ENCODE results near the gene PRR19. TPM values are rescaled to one million over a fixed set of nuclear protein-coding genes. Genes with fewer than 3 reads are reported as not detected.

The PRR19 gene
- total RNA-seq, 1 experiment from 2014 or later: 0.93 TPM

GRCh38 chr19:42315024-42315423 is 13.1 kb downstream of the PRR19 start:
- Histone ChIP-seq H3K4me1 (ENCODE audit: control insufficient read depth in 1 of 2, insufficient read depth in 2 of 2, low read length in 2 of 2) (peaks cover 0 to 18% of the 10 kb centered on the region in 2 experiments; a peak in 2 of 4 replicates), H4K20me1 (ENCODE audit: insufficient read depth) (no peaks in the 10 kb centered on the region), H3K9me3 (ENCODE audit: control insufficient read depth in 1 of 2, insufficient read depth in 1 of 2, low read depth in 1 of 2, low read length in 2 of 2) (no peaks in the 10 kb centered on the region), H3K27me3 (ENCODE audit: insufficient read depth, low read length) (no peaks in the 10 kb centered on the region), H3K4me2 (ENCODE audit: low read length) (no peak overlapping the region), H3K27ac (ENCODE audit: low read depth, low read length) (no peak overlapping the region), H2AFZ (ENCODE audit: low read depth, low read length, poor library complexity, severe bottlenecking) (no peak overlapping the region), H3K9ac (ENCODE audit: low read length) (no peak overlapping the region), H3K4me3 (replicated peaks in 1 of 2; ENCODE audit: low read depth in 1 of 2, low read length in 2 of 2) (no peak overlapping the region), H3K9me2 (ENCODE audit: insufficient read depth) (no peaks in the 10 kb centered on the region), H3K36me3 (ENCODE audit: control insufficient read depth in 1 of 2, insufficient read depth in 2 of 2, low read length in 2 of 2) (no peaks in the 10 kb centered on the region), H3K79me2 (ENCODE audit: insufficient read depth, low read length) (no peaks in the 10 kb centered on the region)
- CTCF ChIA-PET: no interaction called here
- DNase-seq (ENCODE audit: low read depth, low spot score) (no peak), ATAC-seq (no peak)
- TF ChIP-seq YY1 (IDR thresholded peaks at IDR 0.05; ENCODE audit: extremely low read depth, insufficient replicate concordance, low read depth, low read length) (no peak), EZH2phosphoT487 (IDR thresholded peaks at IDR 0.05; ENCODE audit: borderline replicate concordance) (no peak), ZFX (IDR thresholded peaks at IDR 0.05) (no peak), SP1 (IDR thresholded peaks at IDR 0.05; ENCODE audit: low read depth) (no peak)
- RAD21 ChIA-PET (ENCODE audit: low non-redundant PET in 1 of 2, low total read pairs in 2 of 2, uncharacterized antibody in 2 of 2, unreplicated experiment in 2 of 2): no interaction called here
- no TSS peak for BruUV-seq (replicated peaks)
- intact Hi-C loops (cut with micrococcal nuclease): no loop called here
- POLR2A ChIA-PET: no interaction called here

GRCh38 chr19:42316223-42317211 is 14.6 kb downstream of the PRR19 start:
- H3K9me3 ChIP-seq (ENCODE audit: control insufficient read depth in 1 of 2, insufficient read depth in 1 of 2, low read depth in 1 of 2, low read length in 2 of 2): no peaks in the 10 kb centered on the region
- no peak overlapping the region for H3K27ac ChIP-seq (ENCODE audit: low read depth, low read length)
- BruUV-seq (replicated peaks): no TSS peak
- RAD21 ChIA-PET (ENCODE audit: low non-redundant PET in 1 of 2, low total read pairs in 2 of 2, uncharacterized antibody in 2 of 2, unreplicated experiment in 2 of 2): no interaction called here
- H4K20me1 ChIP-seq (ENCODE audit: insufficient read depth): no peaks in the 10 kb centered on the region
- H3K9ac ChIP-seq (ENCODE audit: low read length): no peak overlapping the region
- POLR2A ChIA-PET: no interaction called here
- no peaks in the 10 kb centered on the region for H3K79me2 ChIP-seq (ENCODE audit: insufficient read depth, low read length)
- intact Hi-C loops (cut with micrococcal nuclease): no loop called here
- H2AFZ ChIP-seq (ENCODE audit: low read depth, low read length, poor library complexity, severe bottlenecking): no peak overlapping the region
- H3K9me2 ChIP-seq (ENCODE audit: insufficient read depth): no peaks in the 10 kb centered on the region
- ATAC-seq (no peak), DNase-seq (ENCODE audit: low read depth, low spot score) (no peak)
- no peak overlapping the region for H3K4me2 ChIP-seq (ENCODE audit: low read length)
- H3K4me1 ChIP-seq (ENCODE audit: control insufficient read depth in 1 of 2, insufficient read depth in 2 of 2, low read length in 2 of 2): peaks cover 0 to 18% of the 10 kb centered on the region in 2 experiments; a peak in 2 of 4 replicates
- H3K4me3 ChIP-seq (replicated peaks in 1 of 2; ENCODE audit: low read depth in 1 of 2, low read length in 2 of 2): no peak overlapping the region
- CTCF ChIA-PET: no interaction called here
- H3K36me3 ChIP-seq (ENCODE audit: control insufficient read depth in 1 of 2, insufficient read depth in 2 of 2, low read length in 2 of 2): no peaks in the 10 kb centered on the region
- H3K27me3 ChIP-seq (ENCODE audit: insufficient read depth, low read length): no peaks in the 10 kb centered on the region
- no peak for TF ChIP-seq YY1 (IDR thresholded peaks at IDR 0.05; ENCODE audit: extremely low read depth, insufficient replicate concordance, low read depth, low read length)
- TF ChIP-seq ZNF274 (IDR thresholded peaks at IDR 0.05; ENCODE audit: low read depth, low read length): no peak
- TF ChIP-seq SP1 (IDR thresholded peaks at IDR 0.05; ENCODE audit: low read depth): no peak
- TF ChIP-seq CBX3 (IDR thresholded peaks at IDR 0.05; ENCODE audit: low read depth): no peak
- TF ChIP-seq ATF3 (IDR thresholded peaks at IDR 0.05): no peak
- no peak for TF ChIP-seq POLR2A (IDR thresholded peaks at IDR 0.05; ENCODE audit: borderline replicate concordance, extremely low read depth, insufficient read depth, insufficient read length)
- no peak for TF ChIP-seq ZFX (IDR thresholded peaks at IDR 0.05)
- no peak for TF ChIP-seq REST (IDR thresholded peaks at IDR 0.05; ENCODE audit: low read depth)
- no peak for TF ChIP-seq EZH2phosphoT487 (IDR thresholded peaks at IDR 0.05; ENCODE audit: borderline replicate concordance)
- TF ChIP-seq CEBPB (IDR thresholded peaks at IDR 0.05; ENCODE audit: low read depth): no peak
- TF ChIP-seq EGR1 (IDR thresholded peaks at IDR 0.05; ENCODE audit: low read depth): no peak
- no peak for TF ChIP-seq EZH2 (IDR thresholded peaks at IDR 0.05)
- TF ChIP-seq POLR2AphosphoS5 (IDR thresholded peaks at IDR 0.05; ENCODE audit: low read depth, low read length): no peak
- TF ChIP-seq FOSL1 (IDR thresholded peaks at IDR 0.05; ENCODE audit: low read depth): no peak
- no peak for TF ChIP-seq JUND (IDR thresholded peaks at IDR 0.05)
- no peak for TF ChIP-seq SIN3A (IDR thresholded peaks at IDR 0.05; ENCODE audit: low read depth)
- TF ChIP-seq MAX (IDR thresholded peaks at IDR 0.05): no peak

Measured in HCT116 (cell line).